Stimulated activated CD8-positive, alpha-beta memory T cell treated with anti-CD3 and anti-CD28 coated beads, Interleukin-15, amount 100 ng/mL, for 4 hours (primary cell): ENCODE measurements around the gene TEAD3.

ENCODE experiments used
- DNase-seq, 2 donors: peaks; one replicate each; pipeline ENCODE4 v3.0.0-alpha.2; 2020; ENCODE audit warnings: low read depth in 2 of 2

Gene TEAD3

GRCh38 chr6:35492258-35492973, 4.5 kb downstream of the TEAD3 start:
- DNase-seq = no peak

DNA sequence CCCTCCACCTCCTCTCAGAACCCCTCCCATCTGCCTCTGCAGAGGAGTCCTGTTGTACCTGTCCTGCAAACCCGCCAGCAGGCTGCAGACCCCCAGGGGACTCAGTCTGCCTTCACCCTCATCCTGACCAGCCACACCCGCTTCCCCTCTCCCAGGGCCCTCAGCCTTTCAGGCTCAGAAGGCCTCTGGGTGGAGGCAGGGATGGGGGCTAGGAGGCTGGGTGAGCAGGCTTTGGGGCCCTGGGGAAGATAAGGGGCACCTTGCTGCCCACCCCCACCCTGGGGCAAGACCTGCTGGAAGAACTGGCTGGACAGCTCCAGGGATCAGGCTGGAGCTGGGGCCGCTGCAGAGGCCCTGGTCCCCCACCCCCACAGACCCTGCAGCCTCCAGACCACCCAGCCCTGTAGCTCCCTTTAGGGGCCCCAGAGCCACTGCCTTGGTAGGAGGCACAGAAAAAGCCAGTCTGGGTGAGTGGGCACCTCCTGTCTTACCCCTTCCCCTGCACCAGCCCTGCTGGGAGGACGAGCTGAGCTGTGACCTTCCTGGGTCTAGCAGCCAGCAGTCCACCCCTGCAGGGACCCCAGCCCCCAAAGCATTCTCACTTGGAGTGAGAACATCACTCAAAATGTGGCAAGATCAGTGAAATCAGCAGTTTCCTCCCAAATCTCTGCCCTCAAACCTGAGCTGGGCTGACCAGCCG, 5.2 kb downstream of the TEAD3 start:
- no peak for DNase-seq

DNA sequence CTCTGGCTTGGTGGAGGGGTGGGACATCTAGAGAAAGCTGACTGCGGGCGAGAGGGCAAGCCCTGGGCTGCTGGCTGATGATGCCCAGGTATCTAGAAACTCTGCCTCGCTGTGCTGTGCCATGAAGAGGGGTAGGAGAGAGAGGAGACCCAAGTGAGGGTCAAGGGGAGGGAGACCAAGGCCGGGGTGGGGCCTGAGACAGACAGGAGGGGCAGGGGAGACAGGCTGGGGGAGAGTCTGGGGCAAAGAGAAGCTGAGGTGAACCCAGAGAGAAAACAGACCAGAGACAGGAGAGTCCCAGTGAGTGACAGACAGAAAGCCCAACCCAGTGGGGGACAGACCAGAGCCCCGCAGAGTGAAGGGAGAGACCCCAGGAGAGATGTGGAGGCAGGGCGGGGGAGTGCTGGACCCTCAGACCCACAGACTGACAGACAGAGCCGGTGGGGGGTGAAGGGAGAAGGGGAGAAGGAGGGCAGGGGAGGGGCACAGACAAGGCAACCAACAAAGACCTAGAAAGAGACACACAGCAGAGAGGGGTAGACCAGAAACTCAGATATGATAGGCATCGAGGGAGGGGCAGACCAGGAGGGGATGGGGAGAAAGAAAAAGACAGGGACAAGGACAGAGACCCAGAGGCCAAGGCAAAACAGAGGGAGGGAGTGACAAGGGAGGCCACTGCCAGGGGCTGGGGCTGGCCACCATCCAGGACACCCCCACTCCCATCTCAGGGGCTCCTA, 5.9 kb downstream of the TEAD3 start:
- no peak for DNase-seq

DNA sequence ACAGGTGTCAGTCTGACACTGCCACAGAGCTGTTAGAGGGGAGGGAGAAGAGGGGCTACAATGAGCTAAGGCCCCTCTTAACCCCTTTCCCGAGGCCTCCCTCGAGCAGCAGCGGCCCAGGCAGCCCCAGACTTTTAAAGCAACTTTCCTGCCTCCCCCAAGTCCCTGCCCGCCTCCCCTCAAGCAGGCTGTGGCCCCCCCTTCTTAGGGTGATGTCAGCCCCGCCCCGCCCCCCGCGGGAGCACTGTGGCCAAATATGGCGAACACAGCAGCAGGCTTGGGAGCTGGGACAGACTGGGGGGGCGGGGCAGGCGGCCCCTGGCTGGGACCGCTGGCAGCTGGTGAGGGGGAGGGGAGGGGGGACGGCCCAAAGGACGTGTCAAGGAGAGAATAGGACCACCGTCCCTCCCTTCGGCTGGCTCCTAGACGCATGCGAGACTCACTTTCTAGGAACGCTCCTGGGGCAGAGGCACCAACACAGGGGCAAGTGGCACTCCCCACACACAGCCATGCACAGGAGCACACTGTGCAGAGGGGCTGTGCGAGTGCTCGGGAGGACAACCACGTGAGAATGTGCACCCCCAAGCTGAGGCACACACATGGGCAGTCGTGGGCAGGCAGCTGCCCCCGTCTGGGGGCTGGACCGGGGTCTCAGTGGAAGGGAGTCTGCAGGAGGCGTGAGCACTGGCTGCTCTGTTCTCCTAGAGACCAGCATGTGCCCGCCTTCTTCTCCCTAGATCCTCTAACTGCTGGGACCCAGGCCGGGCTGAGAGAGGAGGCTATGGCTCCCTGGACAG, 6.7 kb downstream of the TEAD3 start:
- DNase-seq = no peak

DNA sequence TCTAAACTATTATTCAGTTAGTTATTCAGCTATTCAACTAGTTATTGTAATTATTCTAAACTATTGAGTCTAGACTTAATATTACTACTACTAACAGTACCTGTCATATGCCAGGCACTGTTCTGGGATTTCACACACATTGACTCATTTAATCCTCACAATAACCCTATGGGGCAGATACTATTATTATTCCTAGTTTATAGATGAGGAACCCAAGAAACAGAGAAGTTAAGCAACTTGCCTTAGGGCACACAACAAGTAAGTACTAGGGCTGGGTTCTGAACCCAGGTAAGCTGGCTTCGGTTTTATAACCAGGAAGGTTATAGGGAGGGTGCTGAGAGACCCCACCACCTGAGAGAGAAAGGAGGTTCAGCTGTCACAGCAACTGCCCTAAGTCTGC, 7.8 kb downstream of the TEAD3 start:
- no peak for DNase-seq

DNA sequence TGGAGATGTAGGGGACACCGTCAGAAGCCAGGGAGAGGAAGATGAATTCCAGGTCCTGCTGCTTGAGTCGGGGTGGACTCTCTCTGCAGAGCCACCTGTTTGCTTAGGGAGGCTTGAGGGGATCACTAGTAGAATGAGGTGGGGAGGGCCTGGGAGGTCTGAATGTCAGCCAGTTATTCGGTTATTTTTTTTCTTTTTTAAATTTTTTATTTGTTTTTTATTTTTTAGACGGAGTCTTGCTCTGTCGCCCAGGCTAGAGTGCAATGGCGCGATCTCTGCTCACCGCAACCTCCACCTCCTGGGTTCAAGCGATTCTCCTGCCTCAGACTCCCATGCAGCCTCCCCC, 8.4 kb downstream of the TEAD3 start:
- DNase-seq = no peak

DNA sequence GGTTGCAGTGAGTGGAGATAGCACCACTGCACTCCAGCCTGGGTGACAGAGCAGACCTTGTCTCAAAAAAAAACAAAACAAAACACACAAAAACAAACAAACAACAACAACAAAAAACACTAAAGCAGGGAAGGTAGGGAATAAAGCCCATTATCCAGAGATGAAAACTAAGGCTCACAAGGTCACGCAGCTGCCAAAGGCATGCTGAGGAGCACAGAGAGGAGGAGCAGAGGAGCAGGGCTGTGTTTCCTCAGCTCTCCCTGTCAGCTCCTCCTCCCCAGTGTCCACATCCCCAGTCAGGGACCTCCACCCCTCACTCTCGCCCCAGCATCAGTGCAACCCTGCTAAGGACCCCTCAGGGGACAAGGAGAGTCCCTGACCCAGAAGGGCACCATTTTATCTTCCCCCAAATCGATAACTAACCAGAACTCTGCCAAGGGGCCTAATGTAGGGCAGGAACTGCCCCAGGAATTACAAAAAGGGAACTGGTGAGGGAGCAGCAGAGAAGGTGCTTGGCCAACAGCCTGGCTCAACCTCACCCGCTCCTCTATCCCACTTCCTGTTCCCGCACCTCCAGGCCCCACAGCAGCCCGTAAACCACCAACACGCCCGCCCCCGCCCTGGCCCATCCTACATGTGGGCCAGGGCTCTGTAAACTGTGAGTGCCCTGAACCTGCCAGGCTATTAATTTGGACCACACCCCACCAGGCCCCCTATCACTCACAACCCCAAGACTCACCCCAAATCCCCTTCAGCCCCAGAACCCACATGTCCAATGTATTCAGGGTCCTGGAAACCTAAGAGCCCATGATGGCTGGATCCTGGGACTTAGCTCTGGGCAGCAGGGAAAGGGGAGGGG, 9.0 kb downstream of the TEAD3 start:
- DNase-seq = no peak

DNA sequence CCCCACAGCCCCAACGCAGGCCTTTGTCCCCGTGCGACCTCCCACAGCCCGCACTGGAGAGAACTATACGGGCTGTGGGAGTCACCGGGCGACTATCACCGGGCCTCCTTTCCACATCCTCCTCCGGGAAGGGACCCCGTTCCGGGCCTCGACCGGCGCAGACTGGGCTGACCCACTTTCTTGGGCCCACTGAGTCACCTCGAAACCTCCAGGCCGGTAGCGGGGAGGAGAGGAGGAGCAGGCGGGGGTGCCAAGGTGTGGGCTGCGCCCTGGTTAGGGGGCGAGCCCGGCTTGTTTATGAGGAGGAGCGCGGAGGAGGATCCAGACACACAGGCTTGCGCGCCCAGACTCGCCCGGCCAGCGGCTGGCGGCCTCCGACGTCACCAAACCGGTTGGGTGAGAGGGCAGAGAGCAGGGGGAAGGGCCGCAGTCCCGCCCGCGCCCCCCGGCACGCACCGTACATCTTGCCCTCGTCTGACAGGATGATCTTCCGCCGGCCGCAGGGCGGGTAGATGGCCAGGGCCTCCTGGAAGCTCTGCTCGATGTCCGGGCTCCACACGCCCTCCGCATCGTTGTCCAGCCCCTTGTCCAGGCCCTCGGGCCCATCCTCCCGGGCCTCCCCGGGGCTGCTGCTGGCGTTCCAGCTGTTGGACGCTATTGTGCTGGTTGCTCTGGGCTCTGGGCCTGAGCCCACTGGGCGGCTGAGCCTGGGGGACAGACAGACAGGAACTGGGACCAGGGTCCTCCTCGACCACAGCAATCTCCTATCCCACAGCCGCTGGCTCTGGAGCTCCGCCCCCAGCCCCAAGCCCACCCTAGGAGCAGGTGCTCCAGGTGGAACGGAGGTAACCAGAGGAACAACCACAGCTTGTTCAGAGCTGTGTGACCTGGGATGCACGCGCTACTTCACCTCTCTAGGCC, 10.6 kb downstream of the TEAD3 start:
- no peak for DNase-seq

GRCh38 chr6:35485402-35485877, 11.4 kb downstream of the TEAD3 start:
- no peak for DNase-seq

DNA sequence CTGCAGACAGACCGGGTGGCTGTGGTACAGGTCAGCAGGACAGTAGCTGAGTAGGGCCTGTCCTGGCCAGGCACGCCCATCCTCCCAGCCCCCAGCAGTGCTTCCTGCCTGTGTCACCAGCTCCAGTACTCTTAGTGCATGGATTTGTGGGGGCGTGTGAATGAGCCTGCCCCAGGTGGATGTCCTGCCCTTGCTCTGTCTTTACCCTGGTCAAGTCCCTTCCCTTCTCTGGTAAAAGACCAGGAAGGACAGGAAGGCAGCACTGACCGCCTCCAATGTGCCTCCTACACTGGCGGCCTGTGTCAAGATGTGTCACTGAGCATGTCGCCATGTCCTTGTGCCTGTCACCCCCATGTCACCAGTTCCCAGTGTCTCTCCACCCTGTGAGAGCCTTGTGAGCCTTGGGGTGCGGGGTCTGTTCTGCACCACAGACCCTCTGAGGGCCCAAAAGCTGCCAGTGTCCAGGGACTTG, 11.9 kb downstream of the TEAD3 start:
- DNase-seq = no peak

GRCh38 chr6:35483893-35484645, 12.8 kb downstream of the TEAD3 start:
- no peak for DNase-seq

GRCh38 chr6:35483490-35483889, 13.4 kb downstream of the TEAD3 start:
- no peak for DNase-seq

DNA sequence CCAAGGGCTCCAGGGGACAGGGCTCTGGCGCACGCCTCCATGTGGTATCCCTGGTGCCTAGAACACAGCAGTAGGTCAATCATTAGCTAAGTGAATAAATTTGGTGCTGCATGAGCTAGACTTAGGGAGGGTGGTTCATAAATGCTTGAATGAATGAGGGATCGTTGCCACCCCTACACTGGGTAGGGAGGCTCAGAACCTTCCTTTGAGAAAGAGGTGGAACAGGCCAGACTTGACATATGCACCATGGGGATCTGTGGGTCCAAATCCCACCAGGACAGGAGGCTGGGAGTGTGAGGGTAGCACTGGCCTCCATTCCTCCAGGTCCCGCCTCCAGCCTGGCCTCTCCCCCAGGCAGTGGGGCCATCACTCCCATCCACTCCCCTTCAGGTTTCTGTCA, 13.8 kb downstream of the TEAD3 start:
- no peak for DNase-seq

GRCh38 chr6:35481226-35481625, 15.7 kb downstream of the TEAD3 start:
- no peak for DNase-seq

DNA sequence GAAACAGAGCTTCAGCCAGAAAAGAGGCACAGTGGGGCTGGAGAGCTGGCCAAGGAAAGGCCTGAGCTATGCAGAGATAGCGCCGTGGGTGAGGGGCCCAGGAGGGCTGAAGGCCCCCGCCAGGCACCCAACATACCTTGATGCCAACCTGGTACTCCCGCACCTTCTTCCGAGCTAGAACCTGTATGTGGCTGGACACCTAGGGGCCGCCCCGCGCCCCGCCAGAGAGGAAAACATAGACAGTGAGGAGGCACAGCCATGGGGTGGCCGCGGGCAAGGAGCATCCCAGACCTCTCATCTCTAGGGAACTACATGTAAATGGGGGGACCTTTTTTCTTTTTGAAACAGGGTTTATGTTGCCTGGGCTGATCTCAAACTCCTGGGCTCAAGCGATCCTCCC, 16.7 kb downstream of the TEAD3 start:
- DNase-seq = no peak

GRCh38 chr6:35478259-35478658, 18.6 kb downstream of the TEAD3 start:
- DNase-seq = no peak

GRCh38 chr6:35477551-35478179, 19.2 kb downstream of the TEAD3 start:
- no peak for DNase-seq

DNA sequence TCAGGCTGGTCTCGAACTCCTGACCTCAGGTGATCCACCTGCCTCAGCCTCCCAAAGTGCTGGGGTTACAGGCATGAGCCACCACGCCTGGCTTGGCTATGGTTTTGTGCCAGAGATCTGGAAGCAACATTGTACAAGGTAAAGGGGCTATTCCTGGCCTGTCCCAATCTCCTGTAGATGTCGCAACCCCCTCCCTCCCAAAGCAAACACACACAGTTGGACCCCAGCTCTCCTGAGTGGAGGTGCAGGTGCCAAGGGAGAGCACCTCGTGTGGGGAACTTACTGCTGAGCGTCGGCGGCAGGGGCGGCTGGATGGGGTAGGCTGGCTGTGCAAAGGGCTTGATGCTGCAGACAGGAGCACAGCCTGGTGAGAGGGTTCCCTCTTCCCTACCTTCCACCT, 19.9 kb downstream of the TEAD3 start:
- DNase-seq = no peak

GRCh38 chr6:35476004-35476403, 20.9 kb downstream of the TEAD3 start:
- no peak for DNase-seq
